Subcutaneous abdominal adipose tissue (tissue), 5 donors: ENCODE data around the gene DMRT2.
A peak's percentile ranks its signal among the peaks of the same experiment; 100 is the strongest.

Experiments used
- H3K27ac ChIP-seq: one replicate; pipeline ENCODE4 v1.7.0; 2013; ENCODE audit warnings: low read depth, mild to moderate bottlenecking, inconsistent platforms, low read length, moderate library complexity
- H3K27me3 ChIP-seq, 5 donors: one replicate each; pipeline ENCODE4 v1.7.0; 2013; ENCODE audit warnings: low read length in 5 of 5, inconsistent platforms in 1 of 5; ENCODE audit not compliant: control insufficient read depth in 5 of 5, insufficient read depth in 4 of 5
- H3K36me3 ChIP-seq, 5 donors: one replicate each; pipeline ENCODE4 v1.7.0; 2013; ENCODE audit warnings: low read length in 5 of 5; ENCODE audit not compliant: control insufficient read depth in 5 of 5, insufficient read depth in 5 of 5
- H3K4me1 ChIP-seq, 5 donors: one replicate each; pipeline ENCODE4 v1.7.0; 2013; ENCODE audit warnings: low read length in 5 of 5, mild to moderate bottlenecking in 3 of 5, moderate library complexity in 1 of 5; ENCODE audit not compliant: control insufficient read depth in 5 of 5, insufficient read depth in 5 of 5
- H3K4me3 ChIP-seq, 5 donors: one replicate each; pipeline ENCODE4 v1.7.0; 2013; ENCODE audit warnings: low read length in 5 of 5, low read depth in 1 of 5
- H3K9ac ChIP-seq, 5 donors: one replicate each; pipeline ENCODE4 v1.7.0; 2013; ENCODE audit warnings: low read length in 5 of 5, mild to moderate bottlenecking in 4 of 5, moderate library complexity in 3 of 5
- H3K9me3 ChIP-seq, 5 donors: one replicate each; pipeline ENCODE4 v1.7.0; 2013; ENCODE audit warnings: low read length in 5 of 5; ENCODE audit not compliant: control insufficient read depth in 5 of 5
- donor health status: healthy.
- donor health status: healthy.
- donor health status: healthy.
- donor health status: healthy.
- donor health status: healthy.

Gene DMRT2

DNA sequence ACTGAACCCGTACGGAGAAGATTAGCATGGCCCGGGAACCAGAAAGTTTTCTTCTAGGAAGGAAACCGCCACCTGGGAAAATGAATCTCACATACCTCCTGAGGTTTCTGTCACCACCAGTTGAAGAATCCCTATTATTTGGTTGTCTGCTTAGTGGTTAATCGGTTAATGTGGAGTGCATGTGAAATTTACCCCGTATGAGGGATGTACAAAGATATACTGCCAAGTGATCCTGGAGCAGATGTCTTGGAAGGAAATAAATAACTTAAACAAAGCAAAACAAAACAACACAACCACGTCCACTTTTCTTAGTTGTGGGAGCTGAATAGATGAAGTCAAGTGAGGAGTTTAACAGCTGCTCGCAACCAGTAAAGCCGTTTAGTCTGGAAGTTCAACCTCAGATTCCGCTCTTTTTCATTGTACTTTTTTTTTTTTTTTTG is 3.8 kb downstream of the DMRT2 start:
- Histone ChIP-seq H3K4me3 (peak overlapping the region in 1 of 5 donors; percentile 83), H3K36me3 (peaks cover 0 to 11% (median 7%) of the 10 kb centered on the region in 5 donors), H3K27ac (peak overlapping the region; percentile 95), H3K9ac (peak overlapping the region in 1 of 5 donors; percentile 72), H3K27me3 (peaks cover 0 to 32% (median 28%) of the 10 kb centered on the region in 5 donors), H3K4me1 (peaks cover 5 to 47% (median 39%) of the 10 kb centered on the region in 5 donors), H3K9me3 (no peaks in the 10 kb centered on the region)

DNA sequence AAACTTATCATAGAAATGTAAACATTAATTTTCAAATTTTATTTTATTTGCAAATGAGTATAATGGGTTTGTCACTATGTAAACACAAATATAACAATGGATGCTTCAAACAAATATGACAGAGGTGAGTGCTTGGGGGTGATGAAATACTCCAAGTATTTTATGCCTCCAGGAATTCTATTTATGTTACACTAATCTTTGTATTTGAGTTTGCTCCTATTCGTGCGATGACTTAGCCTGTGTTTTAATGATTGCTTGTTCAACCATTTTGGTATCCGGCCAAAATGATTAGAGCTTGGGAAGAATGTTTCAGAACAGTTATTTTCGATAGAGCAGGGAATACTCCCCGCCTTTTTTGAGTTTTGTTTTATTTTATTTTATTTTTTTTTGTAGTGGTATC is 5.0 kb downstream of the DMRT2 start:
- peaks cover 0 to 31% (median 24%) of the 10 kb centered on the region in 5 donors for H3K27me3 ChIP-seq
- no peak overlapping the region for H3K4me3 ChIP-seq

DNA sequence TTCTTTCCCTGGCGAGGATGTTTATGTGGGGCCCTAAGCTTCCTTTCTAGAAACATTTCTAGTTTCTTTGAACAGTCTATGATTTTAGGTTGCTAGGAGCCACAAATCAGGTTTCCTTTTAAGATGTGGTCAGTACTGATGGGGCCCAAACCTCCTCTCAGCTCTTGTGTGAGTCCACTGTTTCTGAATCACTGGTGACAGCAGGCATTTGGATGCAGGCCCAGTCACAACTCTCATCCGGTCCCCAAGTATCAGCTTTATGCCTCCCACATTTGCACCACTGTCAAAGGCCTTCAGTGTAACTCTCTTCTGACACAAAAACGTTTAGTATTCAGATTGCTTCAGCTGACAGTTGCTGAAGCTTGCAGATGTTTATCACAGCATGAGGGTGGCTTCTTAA is 7.8 kb downstream of the DMRT2 start:
- Histone ChIP-seq H3K36me3 (peaks cover 0 to 11% (median 7%) of the 10 kb centered on the region in 5 donors), H3K4me1 (peaks cover under 1 to 17% (median 8%) of the 10 kb centered on the region in 5 donors), H3K9ac (no peak overlapping the region), H3K4me3 (no peak overlapping the region), H3K27me3 (peaks cover 0 to 13% (median 11%) of the 10 kb centered on the region in 5 donors), H3K9me3 (no peaks in the 10 kb centered on the region), H3K27ac (peak overlapping the region; percentile 65)

More for the DNA sequence above, 5.0 kb downstream of the DMRT2 start:
- H3K9ac ChIP-seq, result no peak overlapping the region
- peaks cover 3 to 40% (median 33%) of the 10 kb centered on the region in 5 donors for H3K4me1 ChIP-seq
- H3K9me3 ChIP-seq, result no peaks in the 10 kb centered on the region
- peaks cover 0 to 11% (median 7%) of the 10 kb centered on the region in 5 donors for H3K36me3 ChIP-seq
- H3K27ac ChIP-seq, result peak overlapping the region; percentile 18

DNA sequence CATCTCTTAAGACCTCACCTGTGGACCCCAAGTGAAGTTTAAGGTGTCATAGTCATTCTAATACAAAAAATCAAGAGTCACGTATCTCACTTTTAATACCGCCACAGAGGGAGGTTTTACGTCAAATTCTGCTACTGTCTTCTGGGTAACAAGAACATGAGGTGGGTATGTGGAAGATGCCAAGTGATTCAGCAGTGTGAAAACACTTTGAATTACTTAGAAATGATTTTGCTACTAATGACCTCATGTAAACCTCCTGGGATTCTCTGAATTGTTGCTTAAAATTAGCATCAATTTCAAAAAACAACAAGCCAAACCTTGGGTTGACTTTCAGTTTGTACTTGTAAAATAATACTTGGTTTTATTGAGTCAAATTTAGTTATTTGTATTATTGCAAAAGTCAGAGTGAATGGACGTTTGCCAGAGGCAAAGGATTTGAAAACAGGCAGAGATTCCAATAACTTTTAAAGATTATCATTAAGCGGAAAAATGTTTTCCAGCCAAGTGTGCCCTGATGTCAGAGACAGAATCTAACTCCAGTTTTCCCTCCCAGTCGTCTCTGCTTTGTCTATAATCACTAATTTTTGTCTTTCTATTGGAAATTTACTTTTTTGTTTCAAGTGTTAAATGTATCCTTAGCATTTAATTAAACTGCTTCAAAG is 8.8 kb downstream of the DMRT2 start:
- Histone ChIP-seq H3K36me3 (peaks cover 0 to 11% (median 7%) of the 10 kb centered on the region in 5 donors), H3K9ac (peak overlapping the region in 1 of 5 donors; percentile 34), H3K4me1 (peaks cover 0 to 9% (median 2%) of the 10 kb centered on the region in 5 donors), H3K27ac (peak overlapping the region; percentile 65), H3K4me3 (no peak overlapping the region), H3K9me3 (no peaks in the 10 kb centered on the region), H3K27me3 (peaks cover 0 to 7% (median 2%) of the 10 kb centered on the region in 5 donors)

DNA sequence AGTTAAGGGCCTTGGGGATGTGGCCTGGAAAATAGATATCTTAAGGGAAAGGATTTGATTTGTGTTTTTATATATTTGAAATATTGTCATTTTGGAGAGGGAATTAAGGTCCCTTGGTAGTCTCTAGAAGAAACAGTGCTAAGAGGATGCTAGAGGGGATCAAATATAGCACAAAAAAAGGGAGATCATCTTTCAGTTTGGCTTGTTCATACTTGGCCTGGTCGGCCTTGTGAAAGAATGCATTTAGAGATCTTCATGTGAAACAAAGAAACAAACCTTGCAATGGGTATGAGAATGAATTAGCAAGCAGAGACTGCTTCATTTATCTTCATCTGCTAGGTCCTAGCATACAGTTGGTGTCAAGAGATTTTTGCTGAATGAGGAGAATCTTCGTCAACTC is 15.0 kb downstream of the DMRT2 start:
- Histone ChIP-seq H3K4me3 (no peak overlapping the region), H3K4me1 (no peaks in the 10 kb centered on the region), H3K9me3 (no peaks in the 10 kb centered on the region), H3K27ac (no peak overlapping the region), H3K9ac (no peak overlapping the region), H3K36me3 (no peaks in the 10 kb centered on the region), H3K27me3 (no peaks in the 10 kb centered on the region)

DNA sequence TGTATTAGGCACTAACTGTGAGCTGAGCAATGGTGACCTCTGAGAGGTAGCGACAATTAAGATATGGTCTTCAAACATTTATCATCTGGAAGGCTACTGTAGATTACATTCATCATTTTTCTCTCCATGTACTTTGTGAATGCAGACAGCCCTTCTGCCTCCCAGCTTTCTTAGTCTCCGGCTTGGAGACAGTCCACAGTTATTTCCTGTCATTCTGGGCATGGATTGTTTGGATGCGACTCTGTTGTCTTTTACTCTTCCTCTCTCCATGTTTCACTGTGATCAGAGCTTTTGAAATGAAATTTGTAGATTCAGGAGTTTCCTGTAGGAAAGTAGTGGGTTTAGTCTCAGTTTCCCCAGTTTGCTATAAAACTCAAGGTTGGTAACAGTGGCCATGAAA is 20.5 kb downstream of the DMRT2 start:
- H3K27me3 ChIP-seq, result no peaks in the 10 kb centered on the region

DNA sequence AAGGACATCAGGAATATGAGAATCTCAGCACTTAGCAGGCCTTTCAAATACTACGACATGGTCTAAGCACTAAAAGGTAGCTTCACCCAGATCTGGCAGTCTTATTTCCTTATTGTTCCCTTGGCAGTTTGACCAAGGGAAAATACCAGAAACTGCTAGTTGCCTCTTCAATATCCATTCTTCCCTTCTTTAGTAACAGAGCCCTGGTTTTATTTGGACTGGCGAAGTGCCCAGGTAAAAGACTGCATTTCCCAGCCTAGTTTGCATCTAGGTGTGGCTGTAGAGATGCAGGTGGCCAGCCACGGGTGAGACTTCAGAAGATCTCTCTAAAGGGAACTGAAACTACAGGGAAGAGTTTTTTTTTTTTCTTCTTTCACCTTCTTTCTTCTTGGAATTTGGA is 21.6 kb downstream of the DMRT2 start:
- Histone ChIP-seq H3K4me1 (peaks cover 0 to 8% (median 0%) of the 10 kb centered on the region in 5 donors), H3K27ac (no peak overlapping the region), H3K9me3 (no peaks in the 10 kb centered on the region), H3K36me3 (no peaks in the 10 kb centered on the region), H3K9ac (no peak overlapping the region), H3K4me3 (no peak overlapping the region), H3K27me3 (no peaks in the 10 kb centered on the region)

More for the DNA sequence above, 20.5 kb downstream of the DMRT2 start:
- H3K36me3 ChIP-seq, result no peaks in the 10 kb centered on the region
- no peaks in the 10 kb centered on the region for H3K9me3 ChIP-seq
- no peak overlapping the region for H3K4me3 ChIP-seq
- no peak overlapping the region for H3K9ac ChIP-seq
- H3K27ac ChIP-seq, result no peak overlapping the region
- H3K4me1 ChIP-seq, result peaks cover 0 to 8% (median 0%) of the 10 kb centered on the region in 5 donors

DNA sequence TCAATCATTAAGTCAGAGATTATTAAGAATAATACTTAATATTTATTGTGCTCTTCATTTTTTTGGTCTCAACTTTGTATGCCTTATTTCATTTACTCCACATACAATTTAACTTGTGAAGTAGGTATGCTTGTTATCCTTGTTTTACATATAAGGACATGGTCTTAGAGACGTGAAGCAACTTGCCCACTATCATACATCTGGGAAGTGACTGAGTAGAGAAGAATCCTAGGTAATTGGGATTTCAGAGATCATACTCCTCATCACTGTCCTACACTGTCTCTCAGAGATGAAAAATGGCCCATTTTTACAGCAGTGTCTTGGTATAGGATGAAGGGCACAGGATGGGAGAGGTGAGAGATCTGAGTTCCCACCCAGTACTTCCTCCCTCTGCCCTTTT is 23.3 kb downstream of the DMRT2 start:
- H3K27ac ChIP-seq, result no peak overlapping the region
- no peaks in the 10 kb centered on the region for H3K9me3 ChIP-seq
- H3K4me3 ChIP-seq, result no peak overlapping the region
- H3K36me3 ChIP-seq, result no peaks in the 10 kb centered on the region
- H3K27me3 ChIP-seq, result no peaks in the 10 kb centered on the region
- no peak overlapping the region for H3K9ac ChIP-seq
- peaks cover 0 to 8% (median 0%) of the 10 kb centered on the region in 5 donors for H3K4me1 ChIP-seq

DNA sequence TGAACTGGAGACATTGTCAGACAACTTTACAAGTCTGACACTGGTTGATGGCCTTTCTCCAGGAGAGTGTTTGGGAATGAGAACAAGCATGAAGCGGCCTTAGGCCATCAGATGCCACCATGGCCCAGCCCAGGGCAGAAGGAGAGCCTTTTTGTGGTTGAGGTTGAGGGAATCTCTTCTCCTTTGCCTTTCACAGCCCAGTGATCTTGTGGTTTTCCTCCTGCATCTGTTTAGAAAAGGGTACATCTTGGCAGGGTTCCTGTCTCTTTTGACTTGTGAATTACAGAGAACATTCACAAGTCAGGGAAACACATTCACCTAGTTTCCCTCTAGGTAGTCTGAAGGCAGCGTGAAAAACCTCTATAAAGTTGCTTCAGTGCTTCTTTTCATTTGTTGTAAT is 27.5 kb downstream of the DMRT2 start:
- no peaks in the 10 kb centered on the region for H3K9me3 ChIP-seq
- H3K9ac ChIP-seq, result no peak overlapping the region
- no peak overlapping the region for H3K27ac ChIP-seq
- H3K4me3 ChIP-seq, result no peak overlapping the region
- H3K36me3 ChIP-seq, result no peaks in the 10 kb centered on the region
- no peaks in the 10 kb centered on the region for H3K27me3 ChIP-seq
- peaks cover 0 to 8% (median 0%) of the 10 kb centered on the region in 5 donors for H3K4me1 ChIP-seq

DNA sequence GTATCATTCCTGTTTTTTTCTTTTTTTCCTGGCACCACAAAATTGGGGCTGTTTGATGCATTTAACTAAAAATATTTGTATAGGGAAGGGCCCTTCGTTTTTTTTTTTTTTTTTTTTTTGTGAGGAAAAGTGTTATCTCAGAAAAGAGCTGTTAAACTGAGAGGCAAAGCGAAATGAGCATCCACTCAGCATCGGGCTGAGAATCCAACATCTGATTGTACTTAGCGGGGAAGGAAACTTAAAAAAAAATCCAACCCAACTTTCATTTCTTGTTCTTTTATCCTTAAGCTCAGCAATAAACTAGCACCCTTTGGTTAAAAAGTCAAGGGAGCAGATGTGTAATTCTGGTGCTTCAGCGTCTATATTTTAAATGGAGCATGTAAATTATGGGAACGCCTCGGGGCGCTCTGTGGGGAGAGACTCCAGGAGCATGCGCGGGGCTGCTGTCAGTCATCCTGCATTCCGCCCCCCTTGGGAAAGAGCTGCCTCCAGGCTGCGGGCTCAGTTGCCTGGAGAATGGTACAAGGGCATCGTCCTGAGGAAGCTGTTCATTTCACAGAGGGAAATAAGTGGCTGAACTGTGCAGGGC is 33.3 kb downstream of the DMRT2 start:
- Histone ChIP-seq H3K27ac (no peak overlapping the region), H3K36me3 (no peaks in the 10 kb centered on the region), H3K4me1 (peaks cover 0 to 6% (median 5%) of the 10 kb centered on the region in 5 donors), H3K9ac (peak overlapping the region in 1 of 5 donors; percentile 48), H3K4me3 (peak overlapping the region; percentile 47 to 66 (median 56)), H3K9me3 (no peaks in the 10 kb centered on the region), H3K27me3 (no peaks in the 10 kb centered on the region)
